Activated B cell treated with CpG ODN at 0.5 μM for 24 hours (primary cell): ENCODE data around the gene NRP2. TPM values are rescaled to one million over a fixed set of nuclear protein-coding genes. Genes with fewer than 3 reads are reported as not detected.

Source experiments
- ATAC-seq: fragments of 200-7000 bp; cut with Tn5 transposase; one replicate; pipeline ENCODE4 v1.10.0; 2021; ENCODE audit warnings: low read depth, mild to moderate bottlenecking, moderate library complexity
- CTCF ChIA-PET: fragments of 350-600 bp; sonication (Branson Sonifier 250); formaldehyde crosslinking; loops from one replicate; lab custom pipeline; 2021; ENCODE audit warnings: antibody characterized with exemption; lab: Charles Lee
- POLR2A ChIA-PET: fragments of 350-600 bp; sonication (Branson Sonifier 250); formaldehyde crosslinking; loops from one replicate; lab custom pipeline; 2021; ENCODE audit warnings: antibody characterized with exemption; lab: Charles Lee
- DNase-seq: peaks from one replicate; pipeline ENCODE4 v3.0.0; 2022
- H3K27ac Mint-ChIP-seq: one replicate; pipeline ENCODE4 v1.8.0; 2020; ENCODE audit warnings: mixed read lengths
- H3K27me3 Mint-ChIP-seq: one replicate; pipeline ENCODE4 v1.8.0; 2021; ENCODE audit warnings: mixed read lengths
- H3K36me3 Mint-ChIP-seq: one replicate; pipeline ENCODE4 v1.8.0; 2021; ENCODE audit warnings: low read depth, mixed read lengths
- H3K4me1 Mint-ChIP-seq: one replicate; pipeline ENCODE4 v1.8.0; 2021; ENCODE audit warnings: mixed read lengths
- H3K4me3 Mint-ChIP-seq: one replicate; pipeline ENCODE4 v1.8.0; 2020; ENCODE audit warnings: mild to moderate bottlenecking, mixed read lengths
- H3K9me3 Mint-ChIP-seq: one replicate; pipeline ENCODE4 v1.8.0; 2020; ENCODE audit warnings: mixed read lengths
- intact Hi-C: fragments of 100-400 bp; cut with micrococcal nuclease; formaldehyde crosslinking; loops from one replicate; pipeline ENCODE4 v1.15.1; 2024
- total RNA-seq: library from RNA; stranded (reverse); gene quantifications from 2 replicates; pipeline ENCODE4 v1.2.3, GENCODE V29; 2022
- TF ChIP-seq, protein P1 (sequence below): fragments of 200-600 bp; IDR thresholded peaks from one replicate; pipeline ENCODE4 v1.8.0; 2022; ENCODE audit warnings: antibody characterized with exemption, mild to moderate bottlenecking

NRP2 gene
- total RNA-seq, 1 donor from 2014 or later, result 10.2 TPM

- DNase-seq (no peak), ATAC-seq (no peak)
- H3K4me1 Mint-ChIP-seq, result no peaks in the 10 kb centered on the region
- no peaks in the 10 kb centered on the region for H3K9me3 Mint-ChIP-seq
- POLR2A ChIA-PET, result no interaction called here
- CTCF ChIA-PET, result no interaction called here
- no peak overlapping the region for H3K4me3 Mint-ChIP-seq
- H3K27ac Mint-ChIP-seq, result no peak overlapping the region
- TF ChIP-seq, protein P1, sequence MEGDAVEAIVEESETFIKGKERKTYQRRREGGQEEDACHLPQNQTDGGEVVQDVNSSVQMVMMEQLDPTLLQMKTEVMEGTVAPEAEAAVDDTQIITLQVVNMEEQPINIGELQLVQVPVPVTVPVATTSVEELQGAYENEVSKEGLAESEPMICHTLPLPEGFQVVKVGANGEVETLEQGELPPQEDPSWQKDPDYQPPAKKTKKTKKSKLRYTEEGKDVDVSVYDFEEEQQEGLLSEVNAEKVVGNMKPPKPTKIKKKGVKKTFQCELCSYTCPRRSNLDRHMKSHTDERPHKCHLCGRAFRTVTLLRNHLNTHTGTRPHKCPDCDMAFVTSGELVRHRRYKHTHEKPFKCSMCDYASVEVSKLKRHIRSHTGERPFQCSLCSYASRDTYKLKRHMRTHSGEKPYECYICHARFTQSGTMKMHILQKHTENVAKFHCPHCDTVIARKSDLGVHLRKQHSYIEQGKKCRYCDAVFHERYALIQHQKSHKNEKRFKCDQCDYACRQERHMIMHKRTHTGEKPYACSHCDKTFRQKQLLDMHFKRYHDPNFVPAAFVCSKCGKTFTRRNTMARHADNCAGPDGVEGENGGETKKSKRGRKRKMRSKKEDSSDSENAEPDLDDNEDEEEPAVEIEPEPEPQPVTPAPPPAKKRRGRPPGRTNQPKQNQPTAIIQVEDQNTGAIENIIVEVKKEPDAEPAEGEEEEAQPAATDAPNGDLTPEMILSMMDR, result no peak
- intact Hi-C loops, result no loop called here
- H3K36me3 Mint-ChIP-seq, result no peaks in the 10 kb centered on the region
- H3K27me3 Mint-ChIP-seq, result no peaks in the 10 kb centered on the region
These were observed 70.6 kb downstream of the NRP2 start for GRCh38 chr2:205752924-205753323.

- no peaks in the 10 kb centered on the region for H3K4me1 Mint-ChIP-seq
- DNase-seq (no peak), ATAC-seq (no peak)
- H3K9me3 Mint-ChIP-seq, result no peaks in the 10 kb centered on the region
- no peak overlapping the region for H3K27ac Mint-ChIP-seq
- intact Hi-C loops, result no loop called here
- CTCF ChIA-PET, result no interaction called here
- TF ChIP-seq, protein P1, result no peak
- no peak overlapping the region for H3K4me3 Mint-ChIP-seq
- no peaks in the 10 kb centered on the region for H3K27me3 Mint-ChIP-seq
- POLR2A ChIA-PET, result no interaction called here
- H3K36me3 Mint-ChIP-seq, result no peaks in the 10 kb centered on the region
These were observed 72.1 kb downstream of the NRP2 start for GRCh38 chr2:205754285-205754923.

DNA sequence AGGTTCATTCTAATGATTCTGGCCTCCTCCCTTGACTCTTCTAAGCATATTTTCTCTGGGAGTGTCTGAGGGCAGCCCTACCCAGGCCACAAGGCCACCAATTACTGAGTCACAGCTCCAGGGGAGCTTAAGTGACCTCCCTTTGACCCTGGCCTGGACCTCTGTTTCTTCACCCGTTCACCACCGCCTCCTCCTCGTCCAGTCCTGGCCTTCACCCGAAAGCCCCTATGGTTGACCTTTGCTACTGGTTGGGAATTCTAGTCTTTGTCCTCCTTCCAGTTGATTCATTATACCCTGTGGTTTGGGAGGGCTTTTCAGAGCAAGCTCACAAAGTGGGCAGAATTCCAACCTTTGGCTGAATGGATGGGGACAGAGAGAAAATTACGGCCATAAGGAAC is 72.6 kb downstream of the NRP2 start:
- POLR2A ChIA-PET, result no interaction called here
- no peak for DNase-seq
- intact Hi-C loops, result no loop called here
- no peaks in the 10 kb centered on the region for H3K27me3 Mint-ChIP-seq
- no peaks in the 10 kb centered on the region for H3K36me3 Mint-ChIP-seq
- H3K27ac Mint-ChIP-seq, result no peak overlapping the region
- H3K4me1 Mint-ChIP-seq, result no peaks in the 10 kb centered on the region
- ATAC-seq, result no peak
- TF ChIP-seq, protein P1, result no peak
- CTCF ChIA-PET, result no interaction called here
- no peak overlapping the region for H3K4me3 Mint-ChIP-seq
- no peaks in the 10 kb centered on the region for H3K9me3 Mint-ChIP-seq

- Mint-ChIP-seq H3K27me3 (no peaks in the 10 kb centered on the region), H3K36me3 (no peaks in the 10 kb centered on the region), H3K27ac (no peak overlapping the region), H3K4me1 (no peaks in the 10 kb centered on the region), H3K4me3 (no peak overlapping the region), H3K9me3 (no peaks in the 10 kb centered on the region)
- ChIA-PET CTCF (no interaction called here), POLR2A (no interaction called here)
- DNase-seq (no peak), ATAC-seq (no peak)
- TF ChIP-seq, protein P1, result no peak
- intact Hi-C loops, result no loop called here
These were observed 73.6 kb downstream of the NRP2 start for GRCh38 chr2:205755923-205756322.

GRCh38 chr2:205757271-205757670 is 75.0 kb downstream of the NRP2 start:
- intact Hi-C loops, result no loop called here
- H3K27ac Mint-ChIP-seq, result no peak overlapping the region
- no peaks in the 10 kb centered on the region for H3K27me3 Mint-ChIP-seq
- TF ChIP-seq, protein P1, result no peak
- H3K36me3 Mint-ChIP-seq, result no peaks in the 10 kb centered on the region
- CTCF ChIA-PET, result interaction anchor here (0.6 kb wide), 1 partner anchor 108 kb away, joined by 4 read pairs; no protein-coding TSS in a partner anchor
- H3K4me1 Mint-ChIP-seq, result no peaks in the 10 kb centered on the region
- no peak overlapping the region for H3K4me3 Mint-ChIP-seq
- DNase-seq (no peak), ATAC-seq (no peak)
- POLR2A ChIA-PET, result interaction anchor here (0.7 kb wide), 1 partner anchor 754 kb away, joined by 3 read pairs; no protein-coding TSS in a partner anchor
- H3K9me3 Mint-ChIP-seq, result no peaks in the 10 kb centered on the region
